Measurements from ENCODE around the gene MPG.

MPG gene

DNA sequence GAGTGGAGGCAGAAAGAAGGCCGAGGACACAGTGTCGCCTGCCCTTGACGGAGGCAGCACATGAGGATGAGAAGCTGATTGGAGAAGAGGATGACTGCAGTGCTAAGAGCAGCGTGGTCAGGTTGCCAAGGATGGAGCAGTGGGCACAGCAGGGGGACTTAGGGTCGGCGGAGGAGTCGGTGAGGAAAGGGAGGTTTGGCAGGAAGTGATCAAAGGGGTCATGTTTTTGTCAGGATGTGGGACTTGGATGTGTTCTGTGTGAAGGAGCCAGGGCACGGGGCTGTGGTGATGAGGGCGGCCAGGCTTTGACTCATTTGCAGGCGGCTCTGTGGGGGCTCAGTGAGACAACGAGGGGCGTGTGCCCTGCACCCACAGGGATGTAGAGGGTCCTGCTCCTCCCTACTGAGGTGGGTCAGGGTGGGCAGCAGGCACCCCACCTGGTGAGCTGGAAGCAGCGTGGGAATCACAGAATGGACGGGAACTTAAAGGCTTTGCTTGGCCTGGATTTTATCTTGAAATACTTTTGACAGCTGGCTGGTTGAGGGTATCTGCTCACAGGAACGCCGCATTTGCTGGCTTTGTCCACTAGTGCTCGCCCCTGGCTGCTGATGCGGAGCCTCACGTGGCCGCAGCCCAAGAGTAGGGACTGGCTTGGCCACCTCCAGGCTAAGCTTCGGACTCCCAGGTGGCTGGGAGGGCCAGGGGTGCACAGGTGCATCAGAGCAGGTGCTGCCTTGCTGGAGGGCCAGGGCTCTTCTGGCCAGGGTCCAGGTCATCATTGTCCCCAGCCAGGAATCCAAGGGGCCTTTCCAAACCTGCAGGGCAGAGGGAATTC is 6.0 kb downstream of the MPG start:
- DNase-seq (ENCODE audit: low spot score) = peak; percentile 34

DNA sequence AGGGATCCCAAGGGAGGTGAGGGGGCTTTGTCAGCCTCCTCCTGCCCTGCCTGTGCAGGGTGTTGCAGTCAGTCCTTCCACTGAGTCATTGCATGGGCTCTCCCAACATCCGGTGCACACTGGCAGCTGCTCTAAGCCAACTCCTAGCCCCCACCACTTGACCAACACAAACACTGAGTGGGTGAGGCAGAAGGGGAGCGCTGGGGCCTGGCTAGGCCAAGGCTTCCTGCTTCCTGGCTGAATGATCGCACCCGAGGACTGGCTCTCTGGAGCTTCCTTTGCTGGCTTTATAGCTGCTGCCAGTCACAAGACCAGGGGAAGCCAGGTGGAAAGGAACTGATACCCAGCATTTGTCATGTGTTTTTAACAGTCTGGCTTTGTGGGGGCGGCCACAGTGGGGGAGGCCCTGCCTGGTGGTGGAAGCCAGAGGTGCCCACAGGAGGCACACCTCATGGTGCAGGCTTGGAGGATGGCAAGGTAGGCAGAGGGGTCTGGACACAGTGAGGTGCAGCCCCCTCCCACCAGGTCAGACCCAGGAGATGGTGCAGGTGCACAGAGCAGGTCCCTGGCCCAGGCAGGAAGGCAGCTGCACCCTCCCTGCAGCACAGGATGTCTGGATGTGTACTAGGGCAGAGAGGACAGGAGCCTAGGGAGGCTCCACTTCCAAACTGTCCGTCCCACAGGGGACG is 6.8 kb downstream of the MPG start:
- peak; percentile 68 for DNase-seq (ENCODE audit: low spot score)

DNA sequence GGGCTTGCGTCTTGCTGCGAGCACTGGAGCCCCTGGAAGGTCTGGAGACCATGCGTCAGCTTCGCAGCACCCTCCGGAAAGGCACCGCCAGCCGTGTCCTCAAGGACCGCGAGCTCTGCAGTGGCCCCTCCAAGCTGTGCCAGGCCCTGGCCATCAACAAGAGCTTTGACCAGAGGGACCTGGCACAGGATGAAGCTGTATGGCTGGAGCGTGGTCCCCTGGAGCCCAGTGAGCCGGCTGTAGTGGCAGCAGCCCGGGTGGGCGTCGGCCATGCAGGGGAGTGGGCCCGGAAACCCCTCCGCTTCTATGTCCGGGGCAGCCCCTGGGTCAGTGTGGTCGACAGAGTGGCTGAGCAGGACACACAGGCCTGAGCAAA is 7.4 kb downstream of the MPG start:
- DNase-seq (ENCODE audit: low spot score) = no peak

DNA sequence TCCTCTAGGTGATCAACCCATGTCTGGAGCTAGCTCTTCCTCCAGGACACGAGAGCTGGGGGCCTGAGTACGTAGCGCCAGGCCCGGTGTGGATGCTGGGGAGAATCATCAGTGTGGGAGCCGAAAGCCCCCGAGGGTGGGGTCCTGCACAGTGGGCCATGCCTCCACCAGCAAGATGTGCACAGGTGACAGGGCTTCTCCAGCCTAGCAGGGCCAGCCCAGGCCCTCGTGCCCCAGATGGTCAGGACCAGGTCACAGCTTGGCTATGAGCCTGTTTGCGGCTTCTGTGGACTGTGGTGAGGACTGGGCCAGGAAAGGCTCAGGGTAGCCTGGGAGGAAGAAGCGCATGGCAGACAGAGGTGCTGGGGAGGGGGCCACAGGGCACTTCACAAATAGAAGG is 7.8 kb downstream of the MPG start:
- DNase-seq (ENCODE audit: low spot score) = peak; percentile 67

DNA sequence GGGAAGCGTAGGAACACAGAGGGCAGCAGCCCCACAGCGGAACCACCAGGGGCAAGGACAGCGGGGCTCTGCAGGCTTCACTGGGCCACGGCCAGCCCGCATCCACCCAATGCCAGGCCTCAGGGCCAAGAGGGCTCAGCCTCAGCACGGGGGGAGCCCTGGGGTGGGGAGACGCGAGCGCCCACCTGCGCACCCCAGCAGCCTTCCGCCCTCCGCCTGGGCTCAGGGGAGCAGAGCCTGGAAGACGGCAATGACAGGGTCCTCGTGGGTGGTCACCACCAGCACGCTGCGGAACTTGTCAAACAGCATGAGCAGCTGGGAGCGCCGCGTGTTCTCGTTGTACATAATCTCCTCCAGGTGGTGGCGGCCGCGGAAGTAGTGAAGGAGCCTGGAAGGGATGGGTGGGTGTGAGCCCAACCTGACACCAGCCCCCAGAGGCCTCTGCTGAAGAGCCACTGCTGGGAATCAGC is 8.5 kb downstream of the MPG start:
- DNase-seq (ENCODE audit: low spot score) = no peak

DNA sequence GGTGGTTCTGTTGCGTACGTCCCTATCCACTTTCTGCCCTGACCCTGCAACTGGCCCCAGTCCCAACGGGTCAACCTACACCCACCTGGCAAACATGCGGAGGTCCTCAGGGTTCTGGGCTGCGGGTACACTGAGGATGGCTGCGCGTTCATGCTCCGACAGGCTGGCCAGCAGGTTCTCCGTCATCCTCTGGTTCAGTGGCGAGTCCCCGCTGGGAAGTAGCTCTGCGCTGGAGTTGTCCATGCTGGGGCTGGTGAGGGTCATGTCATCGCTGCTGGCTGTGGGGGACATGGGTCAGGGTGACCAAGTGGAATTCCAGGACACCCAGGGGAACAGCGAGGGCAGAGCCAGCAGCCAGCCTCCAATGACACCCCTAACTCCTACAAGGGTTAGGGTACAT is 10.6 kb downstream of the MPG start:
- no peak for DNase-seq (ENCODE audit: low spot score)

DNA sequence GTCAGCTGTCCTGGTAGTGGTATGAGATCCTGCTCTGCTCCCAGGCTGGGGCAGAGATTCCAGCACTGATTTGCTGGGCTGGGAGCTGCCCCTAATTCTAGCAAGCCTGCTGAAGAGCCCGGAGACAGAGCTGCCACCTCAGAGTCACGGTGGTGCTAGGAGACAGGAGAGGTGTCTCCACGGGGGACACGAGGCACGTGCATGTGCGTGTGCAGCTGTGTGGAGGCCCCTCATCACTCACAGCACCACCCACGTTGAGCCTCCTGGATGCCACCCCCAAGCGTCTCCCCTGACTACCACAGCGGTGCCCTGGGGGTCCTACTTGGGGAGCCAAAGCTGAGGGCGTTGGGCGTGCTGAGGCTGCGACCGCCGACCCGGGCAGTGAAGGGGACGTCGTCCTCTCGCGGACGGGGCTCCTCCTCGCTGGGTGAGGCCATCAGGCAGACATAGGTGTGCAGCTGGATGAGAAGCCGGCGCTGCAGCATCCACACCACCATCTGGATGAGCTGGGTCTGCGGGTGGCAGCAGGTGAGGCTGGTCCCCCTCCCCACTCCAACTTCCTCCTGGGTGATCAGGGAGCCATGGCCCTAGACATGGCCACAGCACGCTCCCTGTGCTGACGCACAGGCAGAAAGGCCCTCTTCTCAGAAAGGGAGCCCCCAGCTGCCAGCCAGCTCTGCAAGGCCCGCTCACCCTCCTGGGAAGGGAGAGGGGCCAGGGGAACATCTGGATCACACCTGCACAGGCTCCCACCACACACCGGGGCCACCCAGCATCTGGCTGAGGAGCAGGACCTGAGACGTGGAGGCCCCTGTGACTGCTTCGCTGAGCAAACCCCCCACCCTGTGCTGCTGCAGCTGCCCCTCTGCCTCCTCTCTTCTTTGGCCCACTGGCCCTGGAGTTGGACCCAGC is 11.6 kb downstream of the MPG start:
- DNase-seq (ENCODE audit: low spot score) = no peak

DNA sequence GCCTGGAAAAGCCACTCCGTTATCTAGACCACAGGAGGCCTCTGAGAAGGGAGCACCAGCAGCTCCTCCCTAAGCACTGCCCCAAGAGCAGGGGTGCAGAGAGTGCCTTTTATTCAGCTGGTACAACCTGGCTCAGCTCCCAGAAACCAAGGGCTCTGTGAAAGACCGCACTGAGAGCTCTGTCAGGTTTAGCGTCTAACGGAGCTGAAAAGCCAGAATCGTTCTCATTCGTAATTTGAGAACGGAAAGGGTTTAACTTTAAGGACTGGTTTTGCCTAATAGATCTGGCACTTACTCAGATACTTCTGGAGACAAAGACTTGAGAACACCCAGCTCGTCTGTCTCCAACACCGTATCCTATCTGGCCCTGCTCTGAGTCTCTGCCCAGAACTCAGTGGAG is 13.5 kb downstream of the MPG start:
- peak; percentile 80 for DNase-seq (ENCODE audit: low spot score)

DNA sequence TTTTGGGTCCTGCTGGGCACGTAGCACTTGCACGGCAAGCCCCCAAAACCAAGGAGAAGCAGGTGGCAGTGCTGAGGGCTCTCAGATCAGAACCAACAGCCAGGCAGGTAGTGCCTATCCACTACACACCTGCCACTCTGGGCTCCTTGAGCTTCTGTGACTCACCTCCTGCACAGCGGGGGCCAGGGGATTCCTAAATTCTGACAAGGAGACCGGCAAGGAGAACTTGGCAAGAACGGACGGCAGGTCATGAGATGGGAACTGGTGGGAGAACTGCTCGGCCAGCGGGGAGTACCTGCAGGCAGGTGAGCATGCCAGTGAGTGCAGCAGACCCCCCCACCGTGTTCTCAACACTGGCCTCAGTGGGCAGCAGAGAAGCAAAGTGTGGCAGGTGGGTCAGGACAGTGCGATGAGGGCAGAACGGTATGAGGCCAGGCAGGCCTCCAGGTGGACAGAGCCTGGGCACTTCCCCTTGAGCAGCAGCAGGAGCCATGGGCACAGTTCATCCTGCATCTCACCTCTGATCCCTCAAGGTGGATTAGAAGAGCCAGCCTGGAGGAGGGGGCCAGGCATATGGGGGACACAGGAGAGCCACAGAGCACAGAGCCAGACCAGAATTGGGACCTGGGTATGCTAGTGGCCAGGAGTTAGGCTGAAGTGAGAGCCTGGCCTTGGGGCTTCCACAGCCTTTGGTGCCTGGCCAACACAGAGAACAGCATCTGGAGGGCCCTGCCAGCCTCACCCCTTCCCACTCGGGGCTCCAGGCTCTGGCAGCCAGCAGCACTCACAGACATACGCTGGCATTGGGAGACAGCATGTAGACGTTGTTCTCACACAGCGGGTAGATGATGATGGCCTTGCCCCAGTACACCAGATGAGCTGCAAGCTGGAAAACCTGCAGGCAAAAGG is 14.7 kb downstream of the MPG start:
- peak; percentile 8 for DNase-seq (ENCODE audit: low spot score)

DNA sequence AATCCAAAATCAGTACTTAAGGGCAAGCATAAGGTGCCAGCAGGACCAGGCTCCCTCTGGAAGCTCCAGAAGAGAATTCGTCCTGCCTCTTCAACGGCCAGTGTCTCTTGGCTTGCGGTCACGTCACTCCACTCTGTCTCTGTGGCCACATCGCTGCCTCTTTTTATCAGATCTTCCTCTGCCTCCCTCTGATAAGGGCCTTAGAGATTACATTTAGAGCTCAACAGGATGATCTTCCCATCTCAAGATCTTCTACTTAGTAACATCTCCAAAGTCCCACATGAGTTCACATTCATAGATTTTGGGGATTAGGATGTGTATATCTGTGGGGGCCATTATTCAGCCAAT is 16.9 kb downstream of the MPG start:
- DNase-seq (ENCODE audit: low spot score) = no peak

DNA sequence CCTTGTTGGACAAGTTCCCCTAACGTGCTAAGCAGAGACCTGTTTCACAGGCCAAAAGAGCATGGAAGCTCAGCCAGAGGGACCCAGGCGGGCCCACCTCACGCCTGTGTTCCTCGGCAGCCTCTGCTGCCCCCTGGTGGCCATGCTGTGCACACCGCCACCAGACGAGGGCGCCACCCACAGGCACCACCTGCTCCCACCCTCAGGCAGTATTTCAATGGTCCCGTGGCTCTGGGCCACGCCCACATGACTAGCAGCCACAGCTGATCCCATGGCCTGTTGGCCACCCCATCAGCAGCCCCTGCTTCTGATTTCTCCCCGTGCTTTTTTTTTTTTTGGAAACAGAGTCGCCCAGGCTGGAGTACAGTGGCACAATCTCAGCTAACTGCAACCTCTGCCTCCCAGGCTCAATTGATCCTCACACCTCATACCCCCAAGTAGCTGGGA is 18.9 kb downstream of the MPG start:
- DNase-seq (ENCODE audit: low spot score) = peak; percentile 79

DNA sequence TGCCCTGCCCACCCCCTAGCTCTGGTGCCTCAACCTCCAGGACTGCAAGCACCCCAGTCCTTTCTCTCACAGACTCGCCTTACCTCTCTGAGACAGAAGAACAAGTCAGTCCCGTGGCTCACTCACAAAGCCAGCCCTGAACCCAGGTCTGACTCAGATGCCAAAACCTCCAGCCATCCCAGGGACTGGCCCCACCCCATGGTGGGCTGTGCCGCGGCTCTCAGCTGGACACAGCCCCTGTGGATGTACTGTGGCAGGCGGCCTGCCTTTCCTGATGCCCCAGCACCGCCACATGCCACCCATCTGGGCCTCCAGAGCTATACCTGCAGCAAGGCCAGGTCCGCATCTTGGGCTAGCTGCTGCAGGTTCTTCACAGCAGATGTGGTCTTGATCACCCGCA is 19.8 kb downstream of the MPG start:
- DNase-seq (ENCODE audit: low spot score) = no peak

DNA sequence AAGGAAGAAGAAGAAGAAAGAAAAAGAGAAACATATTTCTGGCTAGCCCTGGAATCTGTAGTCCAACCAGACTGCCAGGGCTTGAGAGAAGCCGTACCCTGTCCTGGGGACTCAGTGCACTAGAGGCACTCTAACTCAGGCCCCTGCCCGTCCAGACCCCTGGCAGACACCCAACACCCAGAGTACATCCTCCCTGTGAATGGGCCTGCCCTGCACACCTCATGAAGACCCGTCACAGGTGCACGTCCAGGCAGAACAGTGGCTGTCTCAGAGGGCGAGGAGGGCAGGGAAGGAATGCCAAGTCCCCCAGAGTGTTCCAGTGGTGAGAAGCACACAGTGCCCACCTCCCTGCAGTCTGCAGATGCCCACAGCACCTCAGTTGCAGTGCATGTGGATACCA is 23.0 kb downstream of the MPG start:
- no peak for DNase-seq (ENCODE audit: low spot score)

DNA sequence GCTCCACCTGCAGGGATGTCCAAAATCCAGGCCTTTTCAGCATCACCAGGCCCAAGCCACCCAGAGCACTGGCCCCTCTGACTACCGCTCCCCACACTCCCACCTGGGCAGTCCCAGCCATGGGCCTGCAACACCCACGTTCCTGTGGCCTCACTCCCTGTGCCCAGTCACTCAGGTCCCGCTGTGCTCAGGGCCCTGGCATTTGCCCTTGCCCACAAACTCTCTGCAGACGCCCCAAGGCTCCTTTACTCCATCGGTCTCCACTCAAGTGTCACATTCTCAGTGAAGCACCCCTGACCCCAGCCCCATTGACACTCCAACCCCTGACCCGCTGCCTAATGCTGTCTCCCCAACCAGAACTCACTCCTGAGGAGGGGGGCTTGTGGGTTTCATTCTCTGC is 23.6 kb downstream of the MPG start:
- DNase-seq (ENCODE audit: low spot score) = no peak

DNA sequence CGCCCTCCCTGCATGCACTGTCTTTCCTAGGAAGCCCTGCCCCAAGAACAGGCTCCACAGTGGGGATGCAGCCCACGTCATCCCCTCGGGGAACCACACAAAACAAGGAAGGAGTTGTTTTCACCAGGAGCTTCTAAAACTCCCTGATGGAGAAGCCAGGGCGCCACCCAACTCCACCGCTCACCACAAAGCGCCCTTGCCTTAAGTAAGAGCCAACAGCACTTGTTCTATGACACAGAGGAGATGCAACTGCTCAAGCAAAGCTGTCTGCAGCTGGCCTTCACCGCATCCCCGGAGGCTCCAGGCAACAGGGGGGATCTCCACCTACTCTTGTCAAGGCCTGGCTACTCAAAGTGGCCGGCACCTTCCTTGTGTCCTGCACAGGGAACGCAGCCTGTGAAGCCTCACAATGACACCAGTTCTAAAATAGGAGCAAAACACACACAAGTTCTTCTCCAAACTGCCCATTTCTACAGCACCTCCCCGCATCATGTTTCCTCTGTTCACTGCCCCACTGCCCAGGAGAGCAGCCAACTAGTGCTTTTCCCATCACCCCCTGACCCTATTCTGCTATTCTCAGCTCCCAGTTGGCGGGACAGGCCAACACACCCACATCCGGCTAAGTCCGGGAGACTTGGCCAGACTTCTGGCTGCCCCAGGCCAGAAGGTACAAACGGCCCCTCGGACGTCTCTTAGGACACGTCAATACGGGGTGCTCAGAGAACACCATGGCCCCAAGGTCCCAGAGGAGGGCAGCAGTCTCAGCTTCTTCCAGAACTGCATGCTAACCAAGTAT is 24.2 kb downstream of the MPG start:
- DNase-seq (ENCODE audit: low spot score) = peak; percentile 9

DNA sequence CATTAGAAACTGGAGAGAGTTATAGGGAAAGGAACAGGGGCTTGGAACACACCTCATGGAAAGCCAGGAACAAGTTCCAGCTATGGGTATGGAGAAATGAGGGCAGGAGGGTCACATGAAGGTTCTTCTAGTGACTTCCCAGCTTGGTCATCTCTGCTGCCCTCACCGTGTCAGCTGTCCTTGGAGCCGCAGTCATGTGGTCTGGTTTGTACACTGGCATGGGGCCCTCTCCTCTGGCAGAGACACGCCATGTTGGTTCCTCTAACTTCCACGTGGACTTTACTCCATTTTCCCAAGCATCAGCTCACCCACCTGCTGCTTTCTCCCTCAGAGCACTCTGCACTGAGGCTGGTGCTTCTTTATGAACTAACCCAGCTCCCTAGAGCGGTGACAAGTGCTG is 26.3 kb downstream of the MPG start:
- DNase-seq (ENCODE audit: low spot score) = no peak

DNA sequence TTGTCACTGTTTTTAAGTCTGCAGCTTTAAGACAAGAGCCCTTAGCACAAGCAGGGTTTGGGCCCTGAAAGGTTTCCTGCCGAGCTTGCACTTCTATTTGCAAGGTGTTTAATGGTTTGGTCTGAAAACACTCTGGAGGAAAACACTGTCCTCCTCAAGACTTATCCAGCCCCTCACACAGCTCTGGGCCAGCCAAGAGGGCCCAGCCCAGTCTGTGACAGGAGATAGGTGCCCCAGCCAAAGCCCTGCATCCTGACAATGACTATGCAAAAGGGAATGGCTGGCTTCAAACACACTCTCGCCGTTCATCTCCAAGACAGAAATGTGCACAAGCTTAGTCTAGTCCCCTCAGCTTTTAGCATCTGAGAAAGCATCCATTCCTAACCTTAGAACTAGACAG is 26.9 kb downstream of the MPG start:
- DNase-seq (ENCODE audit: low spot score) = no peak

DNA sequence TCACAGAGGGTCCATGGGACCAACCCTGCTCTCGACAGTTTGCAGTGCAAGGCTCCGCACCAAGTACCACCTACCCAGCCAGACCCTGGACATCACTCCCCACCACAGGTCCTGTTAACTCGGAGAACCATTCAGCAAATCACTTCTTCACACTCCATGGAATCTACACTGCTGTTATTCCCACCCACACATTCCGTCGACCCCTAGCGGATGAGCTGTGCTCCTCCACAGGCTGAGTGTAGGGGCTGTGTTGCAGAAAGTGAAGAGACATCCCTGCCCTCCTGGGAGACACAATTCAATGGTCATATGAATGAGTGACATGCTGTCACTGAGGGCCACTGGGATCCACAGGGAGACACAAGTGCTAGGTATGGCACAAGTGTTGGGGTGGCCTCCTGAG is 27.5 kb downstream of the MPG start:
- no peak for DNase-seq (ENCODE audit: low spot score)

DNA sequence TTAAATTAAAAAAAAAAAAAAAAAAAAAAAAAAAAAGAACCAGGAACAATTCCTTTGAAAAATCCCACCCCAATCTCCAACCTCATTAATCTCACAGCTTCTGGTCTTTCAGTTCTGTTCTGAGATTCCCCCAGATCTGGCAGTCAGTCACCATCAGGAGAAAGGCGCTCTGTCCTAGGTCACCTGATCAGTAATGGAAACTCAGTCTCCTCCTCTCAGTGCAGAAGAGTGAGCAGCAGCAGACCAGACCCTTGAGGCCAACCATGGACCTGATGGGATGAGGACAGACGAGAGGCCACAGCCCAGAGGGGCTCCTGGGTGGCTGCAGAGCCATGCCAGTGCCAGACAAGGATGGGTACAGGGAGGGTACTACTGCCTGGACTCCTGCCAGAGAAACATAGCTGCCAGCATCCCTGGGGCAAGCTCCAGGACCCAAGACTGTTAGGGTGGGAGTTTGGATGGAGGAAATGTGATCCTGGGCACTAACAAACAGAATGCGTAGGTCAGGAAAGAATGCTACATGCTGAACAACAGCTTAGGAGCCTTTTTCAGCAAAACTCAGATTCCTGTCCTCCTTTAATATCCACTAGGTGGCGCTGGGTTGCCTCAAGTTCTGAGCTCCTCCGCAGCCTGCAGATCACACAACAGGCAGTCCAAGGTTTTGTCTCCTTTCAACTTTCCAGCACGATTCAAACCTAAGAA is 28.7 kb downstream of the MPG start:
- DNase-seq (ENCODE audit: low spot score) = peak; percentile 91

Measured in cerebellar cortex (tissue), 1 donor.